Measurements from ENCODE around the gene PCSK6.

DNA sequence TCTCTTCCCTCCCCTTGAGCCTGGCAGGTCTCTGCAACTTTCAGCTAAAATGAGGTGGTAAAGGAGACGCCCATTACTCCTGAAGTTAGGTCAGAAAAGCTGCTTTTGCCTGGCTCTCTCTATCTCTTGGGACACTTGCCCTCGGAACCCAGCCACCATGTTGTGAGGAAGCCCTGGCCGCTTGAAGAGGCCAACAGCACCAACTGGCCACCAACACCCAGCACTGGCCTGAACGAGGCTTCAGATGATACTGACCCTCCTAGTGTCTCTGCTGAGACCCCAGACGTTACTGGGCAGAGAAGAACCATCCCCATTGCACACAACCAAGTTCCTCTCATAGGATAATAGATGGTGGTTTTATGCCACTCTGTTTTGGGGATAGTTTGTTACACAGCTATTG, 49.5 kb upstream of the PCSK6 start:
- TF ChIP-seq, protein P1, sequence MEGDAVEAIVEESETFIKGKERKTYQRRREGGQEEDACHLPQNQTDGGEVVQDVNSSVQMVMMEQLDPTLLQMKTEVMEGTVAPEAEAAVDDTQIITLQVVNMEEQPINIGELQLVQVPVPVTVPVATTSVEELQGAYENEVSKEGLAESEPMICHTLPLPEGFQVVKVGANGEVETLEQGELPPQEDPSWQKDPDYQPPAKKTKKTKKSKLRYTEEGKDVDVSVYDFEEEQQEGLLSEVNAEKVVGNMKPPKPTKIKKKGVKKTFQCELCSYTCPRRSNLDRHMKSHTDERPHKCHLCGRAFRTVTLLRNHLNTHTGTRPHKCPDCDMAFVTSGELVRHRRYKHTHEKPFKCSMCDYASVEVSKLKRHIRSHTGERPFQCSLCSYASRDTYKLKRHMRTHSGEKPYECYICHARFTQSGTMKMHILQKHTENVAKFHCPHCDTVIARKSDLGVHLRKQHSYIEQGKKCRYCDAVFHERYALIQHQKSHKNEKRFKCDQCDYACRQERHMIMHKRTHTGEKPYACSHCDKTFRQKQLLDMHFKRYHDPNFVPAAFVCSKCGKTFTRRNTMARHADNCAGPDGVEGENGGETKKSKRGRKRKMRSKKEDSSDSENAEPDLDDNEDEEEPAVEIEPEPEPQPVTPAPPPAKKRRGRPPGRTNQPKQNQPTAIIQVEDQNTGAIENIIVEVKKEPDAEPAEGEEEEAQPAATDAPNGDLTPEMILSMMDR (IDR thresholded peaks at IDR 0.05; ENCODE audit: insufficient read depth, low read length, poor library complexity, severe bottlenecking): no peak
- TF ChIP-seq EZH2phosphoT487 (conservative IDR thresholded peaks at IDR 0.05; ENCODE audit: low read length): no peak
